Esophagus mucosa (tissue), 1 donor: Measurements from ENCODE around the gene STAT5B. TPM values are rescaled to one million over a fixed set of nuclear protein-coding genes. Genes with fewer than 3 reads are reported as not detected.

ENCODE experiments used
- ATAC-seq: fragments of 200-7000 bp; cut with Tn5 transposase; one replicate; pipeline ENCODE4 v1.9.1; 2020
- total RNA-seq: library from RNA; stranded (reverse); gene quantifications from one replicate; pipeline ENCODE4 v1.2.4, GENCODE V29; 2023
- donor health status: DM: yes; HTN: yes; CAD: no.

STAT5B gene
- total RNA-seq, 1 donor from 2014 or later: 18.1 TPM

- no peak for ATAC-seq
Measured at GRCh38 chr17:42284566-42284965, 8.4 kb upstream of the STAT5B start.

GRCh38 chr17:42284024-42284369, 7.8 kb upstream of the STAT5B start:
- ATAC-seq: no peak

- ATAC-seq: no peak
Measured at GRCh38 chr17:42283241-42284023, 7.2 kb upstream of the STAT5B start.

- ATAC-seq: no peak
Measured at GRCh38 chr17:42282478-42283080, 6.4 kb upstream of the STAT5B start.

- ATAC-seq: no peak
Measured at GRCh38 chr17:42281571-42282096, 5.4 kb upstream of the STAT5B start.

- ATAC-seq: no peak
Measured at GRCh38 chr17:42279776-42280630, 3.8 kb upstream of the STAT5B start.

GRCh38 chr17:42277342-42277712, 1.1 kb upstream of the STAT5B start:
- peak; percentile 5 for ATAC-seq

- ATAC-seq: peak; percentile 22
Measured at GRCh38 chr17:42276609-42277341, 584 bp upstream of the STAT5B start.

- peak; percentile 45 for ATAC-seq
Measured at GRCh38 chr17:42275527-42276358, 448 bp downstream of the STAT5B start.

GRCh38 chr17:42274812-42275526, 1.2 kb downstream of the STAT5B start:
- ATAC-seq: no peak

GRCh38 chr17:42274253-42274542, 2.0 kb downstream of the STAT5B start:
- no peak for ATAC-seq

GRCh38 chr17:42273474-42274252, 2.5 kb downstream of the STAT5B start:
- ATAC-seq: no peak

- ATAC-seq: no peak
Measured at GRCh38 chr17:42272162-42272907, 3.9 kb downstream of the STAT5B start.

- ATAC-seq: no peak
Measured at GRCh38 chr17:42271779-42272035, 4.5 kb downstream of the STAT5B start.

GRCh38 chr17:42271006-42271778, 5.0 kb downstream of the STAT5B start:
- no peak for ATAC-seq

- ATAC-seq: no peak
Measured at GRCh38 chr17:42270596-42270995, 5.6 kb downstream of the STAT5B start.

- no peak for ATAC-seq
Measured at GRCh38 chr17:42270170-42270535, 6.0 kb downstream of the STAT5B start.

GRCh38 chr17:42268236-42268635, 8.0 kb downstream of the STAT5B start:
- no peak for ATAC-seq
